ENCODE data around the gene ZFAND6.

ZFAND6 gene

DNA sequence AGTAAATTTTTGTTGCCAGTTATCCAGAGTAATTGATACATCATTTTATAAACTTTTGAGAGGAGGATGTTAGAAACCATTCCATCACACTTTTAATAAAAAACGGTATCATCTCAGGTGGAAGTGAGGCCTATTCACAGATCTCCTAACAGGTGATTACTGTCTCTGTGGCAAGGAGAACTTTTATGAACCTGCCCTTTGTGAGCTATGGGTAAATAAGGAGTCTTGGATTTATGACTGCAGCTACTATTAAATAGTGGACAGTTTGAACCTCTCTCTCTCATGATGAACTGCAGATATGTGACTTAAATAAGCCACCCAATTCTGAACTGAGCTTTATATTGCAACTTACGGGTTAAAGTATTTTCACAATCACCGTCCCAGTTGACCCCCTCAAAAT lies 45.7 kb downstream of the ZFAND6 start:
- no peak for DNase-seq (ENCODE audit: low read depth, low spot score)
- ChIA-PET CTCF (no interaction called here), POLR2A (no interaction called here)
- TF ChIP-seq, protein P1, sequence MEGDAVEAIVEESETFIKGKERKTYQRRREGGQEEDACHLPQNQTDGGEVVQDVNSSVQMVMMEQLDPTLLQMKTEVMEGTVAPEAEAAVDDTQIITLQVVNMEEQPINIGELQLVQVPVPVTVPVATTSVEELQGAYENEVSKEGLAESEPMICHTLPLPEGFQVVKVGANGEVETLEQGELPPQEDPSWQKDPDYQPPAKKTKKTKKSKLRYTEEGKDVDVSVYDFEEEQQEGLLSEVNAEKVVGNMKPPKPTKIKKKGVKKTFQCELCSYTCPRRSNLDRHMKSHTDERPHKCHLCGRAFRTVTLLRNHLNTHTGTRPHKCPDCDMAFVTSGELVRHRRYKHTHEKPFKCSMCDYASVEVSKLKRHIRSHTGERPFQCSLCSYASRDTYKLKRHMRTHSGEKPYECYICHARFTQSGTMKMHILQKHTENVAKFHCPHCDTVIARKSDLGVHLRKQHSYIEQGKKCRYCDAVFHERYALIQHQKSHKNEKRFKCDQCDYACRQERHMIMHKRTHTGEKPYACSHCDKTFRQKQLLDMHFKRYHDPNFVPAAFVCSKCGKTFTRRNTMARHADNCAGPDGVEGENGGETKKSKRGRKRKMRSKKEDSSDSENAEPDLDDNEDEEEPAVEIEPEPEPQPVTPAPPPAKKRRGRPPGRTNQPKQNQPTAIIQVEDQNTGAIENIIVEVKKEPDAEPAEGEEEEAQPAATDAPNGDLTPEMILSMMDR (IDR thresholded peaks at IDR 0.05; ENCODE audit: insufficient read depth, low read length, missing control alignments): no peak
- no peak overlapping the region for H3K4me3 ChIP-seq (ENCODE audit: low read depth, low read length)

DNA sequence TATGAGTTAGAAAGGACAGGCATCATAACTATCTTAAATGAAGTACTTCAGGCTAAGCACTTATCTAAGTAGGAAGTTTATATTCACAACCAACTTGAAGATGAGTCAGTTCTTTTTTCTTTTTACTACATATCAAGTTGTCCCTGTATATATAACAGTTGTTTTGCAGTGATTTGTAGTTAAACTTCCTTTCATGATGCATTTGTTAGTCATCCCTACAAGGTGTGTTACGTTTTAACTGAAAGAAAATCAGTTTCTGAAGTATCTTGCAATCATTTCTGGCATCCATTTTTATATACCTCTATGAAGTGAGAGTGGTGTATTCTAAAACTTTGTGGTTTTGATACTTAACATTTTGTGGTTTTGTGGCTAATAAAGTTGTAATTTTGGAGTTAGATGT lies 46.1 kb downstream of the ZFAND6 start:
- no peak overlapping the region for H3K4me3 ChIP-seq (ENCODE audit: low read depth, low read length)
- TF ChIP-seq, protein P1 (IDR thresholded peaks at IDR 0.05; ENCODE audit: insufficient read depth, low read length, missing control alignments): no peak
- CTCF ChIA-PET: no interaction called here
- DNase-seq (ENCODE audit: low read depth, low spot score): no peak
- POLR2A ChIA-PET: no interaction called here

- ChIA-PET POLR2A (no interaction called here), CTCF (no interaction called here)
- no peak overlapping the region for H3K4me3 ChIP-seq (ENCODE audit: low read depth, low read length)
- TF ChIP-seq, protein P1 (IDR thresholded peaks at IDR 0.05; ENCODE audit: insufficient read depth, low read length, missing control alignments): no peak
- DNase-seq (ENCODE audit: low read depth, low spot score): no peak
These were observed 46.6 kb downstream of the ZFAND6 start for GRCh38 chr15:80106051-80106450.

DNA sequence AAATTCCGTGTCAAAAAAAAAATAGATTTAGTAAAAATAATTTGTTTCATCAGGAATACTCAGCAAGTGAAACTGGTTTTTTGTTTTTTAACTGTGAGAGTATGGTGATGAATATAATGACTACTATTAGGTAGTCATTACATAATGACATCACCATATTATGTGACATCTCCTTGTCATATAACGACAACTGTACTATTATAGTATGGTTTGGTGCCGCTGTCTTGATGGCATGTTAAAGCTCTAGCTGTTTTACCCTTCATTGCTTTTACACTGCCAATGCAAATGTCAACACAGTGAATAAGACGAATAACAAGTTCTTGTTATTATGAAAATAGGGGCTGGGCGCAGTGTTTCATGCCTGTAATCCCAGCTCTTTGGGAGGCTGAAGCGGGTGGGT lies 47.7 kb downstream of the ZFAND6 start:
- DNase-seq (ENCODE audit: low read depth, low spot score): no peak
- TF ChIP-seq, protein P1 (IDR thresholded peaks at IDR 0.05; ENCODE audit: insufficient read depth, low read length, missing control alignments): no peak
- ChIA-PET POLR2A (no interaction called here), CTCF (no interaction called here)
- no peak overlapping the region for H3K4me3 ChIP-seq (ENCODE audit: low read depth, low read length)

DNA sequence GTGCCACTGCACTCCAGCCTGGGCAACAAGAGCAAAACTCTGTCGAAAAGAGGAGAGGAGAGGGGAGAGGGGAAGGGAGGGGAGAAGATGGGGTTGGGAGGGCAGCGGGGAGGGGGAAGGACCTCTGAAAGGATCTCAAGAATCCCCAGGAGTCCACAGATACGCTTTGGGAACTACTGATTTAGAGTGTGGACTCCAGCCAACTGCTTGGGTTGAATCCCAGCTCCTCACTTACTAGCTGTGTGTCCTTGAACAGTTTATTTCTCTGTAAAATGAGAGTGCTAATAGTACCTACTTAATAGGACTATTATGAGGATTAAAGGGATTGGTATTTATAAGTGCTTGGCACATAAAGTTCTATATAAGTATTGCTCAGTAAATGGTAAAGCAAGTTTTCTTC lies 48.3 kb downstream of the ZFAND6 start:
- no peak overlapping the region for H3K4me3 ChIP-seq (ENCODE audit: low read depth, low read length)
- POLR2A ChIA-PET: interaction anchor here (0.6 kb wide), 1 partner anchor 129 kb away, joined by 3 read pairs; no protein-coding TSS in a partner anchor

GRCh38 chr15:80109388-80109787 lies 49.9 kb downstream of the ZFAND6 start:
- ChIA-PET CTCF (no interaction called here), POLR2A (no interaction called here)
- TF ChIP-seq, protein P1 (IDR thresholded peaks at IDR 0.05; ENCODE audit: insufficient read depth, low read length, missing control alignments): no peak
- no peak overlapping the region for H3K4me3 ChIP-seq (ENCODE audit: low read depth, low read length)
- DNase-seq (ENCODE audit: low read depth, low spot score): no peak

More for the DNA sequence above, 48.3 kb downstream of the ZFAND6 start:
- CTCF ChIA-PET: no interaction called here
- TF ChIP-seq, protein P1 (IDR thresholded peaks at IDR 0.05; ENCODE audit: insufficient read depth, low read length, missing control alignments): no peak
- no peak for DNase-seq (ENCODE audit: low read depth, low spot score)

Data from AG04449 (cell line).